HG03066 (cell line): ENCODE data around the gene OR6J1.
"Not testable (repeated sequence)": the region's sequence is repeated elsewhere in the genome, so short reads cannot be mapped to it uniquely, and the experiment has no call there.

Experiments
- ATAC-seq: cut with Tn5 transposase; IDR thresholded peaks from one replicate; pipeline ENCODE4 v1.9.1; 2021; ENCODE audit warnings: low read depth; ENCODE audit not compliant: unreplicated experiment

OR6J1 gene

DNA sequence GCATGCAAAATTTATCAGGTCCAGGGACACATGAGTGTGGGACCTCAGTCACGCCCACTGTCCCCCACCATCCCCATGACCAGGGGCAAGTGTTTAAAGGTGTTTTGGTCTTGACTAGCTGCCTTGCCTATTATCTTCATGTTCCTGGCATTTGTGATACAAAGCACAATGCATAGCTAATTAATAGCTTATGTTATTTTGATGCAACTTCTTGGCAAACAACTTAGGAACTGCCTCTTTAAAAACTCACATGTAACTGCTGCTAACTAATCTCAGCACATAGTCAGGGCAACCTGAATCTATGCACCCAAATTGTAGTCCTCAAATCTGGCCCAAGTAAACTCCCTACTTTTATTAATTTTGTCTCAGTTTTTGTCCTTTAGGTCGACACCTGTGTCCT is 7.4 kb upstream of the OR6J1 start:
- ATAC-seq = no peak

DNA sequence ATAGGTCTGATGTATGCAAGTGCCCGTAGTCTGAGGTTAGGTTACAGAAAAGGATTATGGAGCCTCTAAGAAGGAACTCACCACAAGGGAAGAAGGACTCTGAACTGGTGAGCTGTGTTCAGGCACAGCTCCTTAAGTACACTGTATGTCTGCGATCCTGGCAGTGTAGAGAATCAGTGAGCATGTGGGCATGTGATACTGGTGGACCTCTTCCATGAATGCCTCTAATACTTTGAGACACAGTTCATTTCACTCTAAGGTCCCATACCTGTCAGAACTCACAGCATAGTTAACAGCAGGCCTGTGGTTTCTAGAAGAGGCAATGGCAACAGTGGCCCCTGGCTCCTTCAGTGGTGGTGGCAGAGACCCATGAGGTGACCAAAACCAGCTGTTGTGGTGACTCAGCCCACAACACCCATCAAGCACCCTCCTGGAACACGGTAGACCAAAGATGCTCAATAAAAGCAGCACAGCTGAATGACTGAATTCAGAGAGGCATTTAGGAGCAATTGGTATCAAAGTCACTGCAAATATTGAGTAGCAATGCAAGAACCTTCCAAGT is 6.9 kb upstream of the OR6J1 start:
- ATAC-seq = peak; percentile 73

DNA sequence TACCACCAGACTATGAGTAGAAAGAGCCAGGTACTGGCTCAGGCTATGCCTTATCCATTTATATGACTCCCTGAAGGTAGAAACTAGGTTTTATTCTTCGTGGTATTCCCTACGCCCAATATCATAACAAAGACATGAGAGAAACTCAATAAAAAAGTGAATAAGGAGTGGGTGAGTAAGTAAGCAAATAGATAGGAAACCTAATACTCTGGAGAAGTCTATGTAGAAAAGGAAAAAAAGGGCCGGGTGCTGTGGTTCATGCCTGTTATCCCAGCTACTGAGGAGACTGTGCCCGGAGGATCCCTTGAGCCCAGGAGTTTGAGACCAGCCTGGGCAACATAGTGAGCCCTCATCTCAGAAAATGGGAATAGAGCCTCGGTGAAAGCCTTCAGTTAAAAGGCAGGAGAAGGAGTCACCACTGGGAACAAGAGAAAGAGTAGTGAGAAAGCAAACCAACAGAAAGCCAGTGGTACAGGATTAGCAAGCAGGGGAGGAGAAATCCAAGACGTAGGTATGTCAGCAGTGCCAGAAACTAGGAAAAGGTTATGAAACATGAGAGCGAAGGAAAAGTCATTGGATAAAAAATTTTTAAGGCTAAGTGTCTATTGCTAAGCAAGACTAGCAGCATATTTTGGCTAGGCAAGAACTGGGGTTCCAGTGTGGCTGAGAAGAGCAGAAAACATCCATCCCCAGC is 6.0 kb upstream of the OR6J1 start:
- ATAC-seq = no peak

- ATAC-seq = no peak
Observed at GRCh38 chr14:22648506-22648905, 4.4 kb upstream of the OR6J1 start.

DNA sequence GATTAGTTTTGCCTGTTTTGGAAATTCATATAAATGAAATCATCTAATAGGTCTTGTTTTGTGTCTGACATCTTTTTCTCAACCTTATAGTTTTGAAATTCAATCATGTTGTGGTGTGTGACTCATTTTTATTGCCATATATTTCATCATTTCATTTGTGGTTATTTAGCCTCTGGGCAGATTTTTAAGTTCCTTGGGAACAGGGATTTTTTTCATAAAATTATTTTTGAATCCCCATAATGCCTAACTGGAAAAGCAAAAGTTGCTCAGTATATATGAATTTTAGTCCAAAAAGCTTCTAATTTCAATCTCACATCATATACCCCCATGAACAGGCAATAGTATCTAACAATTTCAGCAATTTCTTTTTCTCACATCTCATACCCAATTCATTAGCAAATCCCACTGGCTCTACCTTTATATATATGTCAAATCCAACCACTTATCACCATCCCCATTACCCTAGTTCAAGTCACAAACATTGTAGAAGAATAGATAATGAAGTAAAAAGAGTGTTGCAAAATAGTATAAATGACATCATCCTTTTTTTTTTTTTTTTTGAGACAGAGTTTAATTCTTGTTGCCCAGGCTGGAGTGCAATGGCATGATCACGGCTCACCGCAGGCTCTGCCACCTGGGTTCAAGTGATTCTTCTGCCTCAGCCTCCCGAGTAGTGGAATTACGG is 2.6 kb upstream of the OR6J1 start:
- no peak for ATAC-seq

GRCh38 chr14:22641846-22642245 is 2.3 kb downstream of the OR6J1 start:
- ATAC-seq = no peak

DNA sequence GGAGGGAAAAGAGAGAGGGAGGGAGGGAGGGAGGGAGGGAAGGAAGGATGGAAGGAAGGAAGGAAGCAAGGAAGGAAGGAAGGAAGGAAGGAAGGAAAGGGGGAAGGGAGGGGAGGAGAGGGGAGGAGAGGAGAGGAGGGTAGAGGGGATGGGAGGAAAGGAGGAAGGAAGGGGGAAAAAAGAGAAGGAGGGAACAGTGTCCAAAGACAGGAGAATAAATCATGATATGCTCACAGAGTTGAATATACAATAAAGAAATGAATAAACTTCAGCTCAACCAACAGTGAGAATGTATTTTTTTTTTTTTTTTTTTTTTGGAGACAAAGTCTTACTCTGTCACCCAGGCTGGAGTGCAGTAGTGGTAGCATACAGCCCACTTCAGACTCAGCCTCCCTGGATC is 4.0 kb downstream of the OR6J1 start:
- ATAC-seq = no peak

GRCh38 chr14:22635980-22636379 is 8.2 kb downstream of the OR6J1 start:
- ATAC-seq = not testable (repeated sequence)

DNA sequence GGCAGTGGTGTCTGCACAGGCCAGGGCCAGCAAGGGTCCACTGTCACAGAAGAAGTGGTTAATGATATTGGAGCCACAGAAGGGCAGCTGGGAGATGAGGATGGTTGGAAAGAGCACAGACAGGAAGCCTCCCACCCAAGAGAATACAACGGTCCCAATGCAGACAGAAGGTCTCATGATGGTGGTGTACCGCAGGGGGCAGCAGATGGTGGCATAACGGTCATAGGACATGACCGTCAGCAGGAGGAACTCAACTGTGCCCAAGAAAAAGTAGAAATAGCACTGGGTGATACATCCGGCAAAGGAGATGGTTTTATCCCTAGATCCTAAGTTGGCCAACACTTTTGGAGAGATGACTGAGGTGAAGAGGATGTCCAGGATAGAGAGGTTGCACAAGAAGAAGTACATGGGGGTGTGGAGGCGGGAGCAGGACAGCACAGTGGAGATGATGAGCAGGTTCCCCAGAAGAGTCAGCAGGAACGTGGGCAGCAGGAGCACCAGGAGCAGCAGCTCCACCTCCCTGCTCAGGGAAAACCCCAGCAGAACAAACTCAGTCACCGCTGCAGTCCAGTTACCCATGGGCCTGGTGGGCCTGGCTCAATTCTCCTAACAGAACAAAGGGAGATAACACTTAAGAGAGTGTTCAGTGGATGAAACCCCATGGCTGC is 9.8 kb downstream of the OR6J1 start:
- ATAC-seq = no peak

DNA sequence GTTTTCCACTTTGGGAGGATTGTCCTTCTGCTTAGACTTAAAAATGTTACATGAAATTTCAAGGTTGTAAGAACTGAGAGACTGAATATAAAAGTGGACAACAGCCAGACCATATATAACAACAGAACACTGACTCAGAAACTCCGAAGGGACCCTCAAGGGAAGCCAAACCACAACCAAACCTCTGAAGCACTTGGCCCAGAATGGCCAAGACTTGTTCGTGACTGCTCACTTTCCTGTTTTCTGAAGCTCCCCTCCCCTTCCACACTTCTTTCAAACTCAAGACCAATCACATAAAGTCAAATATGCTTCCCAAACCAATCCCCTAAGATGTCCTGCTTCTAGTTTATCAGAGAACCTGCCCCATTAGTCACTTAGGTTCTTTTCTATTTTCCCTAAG is 13.7 kb downstream of the OR6J1 start:
- no peak for ATAC-seq

GRCh38 chr14:22630066-22630465 is 14.1 kb downstream of the OR6J1 start:
- no peak for ATAC-seq

GRCh38 chr14:22629361-22629760 is 14.8 kb downstream of the OR6J1 start:
- no peak for ATAC-seq

- no peak for ATAC-seq
Observed at GRCh38 chr14:22627506-22628263, 16.5 kb downstream of the OR6J1 start.

- no peak for ATAC-seq
Observed at GRCh38 chr14:22626590-22626989, 17.6 kb downstream of the OR6J1 start.

- no peak for ATAC-seq
Observed at GRCh38 chr14:22623047-22623446, 21.1 kb downstream of the OR6J1 start.

- no peak for ATAC-seq
Observed at GRCh38 chr14:22622255-22622654, 21.9 kb downstream of the OR6J1 start.

GRCh38 chr14:22615765-22616164 is 28.4 kb downstream of the OR6J1 start:
- not testable (repeated sequence) for ATAC-seq

- no peak for ATAC-seq
Observed at GRCh38 chr14:22614240-22614799, 29.8 kb downstream of the OR6J1 start.

DNA sequence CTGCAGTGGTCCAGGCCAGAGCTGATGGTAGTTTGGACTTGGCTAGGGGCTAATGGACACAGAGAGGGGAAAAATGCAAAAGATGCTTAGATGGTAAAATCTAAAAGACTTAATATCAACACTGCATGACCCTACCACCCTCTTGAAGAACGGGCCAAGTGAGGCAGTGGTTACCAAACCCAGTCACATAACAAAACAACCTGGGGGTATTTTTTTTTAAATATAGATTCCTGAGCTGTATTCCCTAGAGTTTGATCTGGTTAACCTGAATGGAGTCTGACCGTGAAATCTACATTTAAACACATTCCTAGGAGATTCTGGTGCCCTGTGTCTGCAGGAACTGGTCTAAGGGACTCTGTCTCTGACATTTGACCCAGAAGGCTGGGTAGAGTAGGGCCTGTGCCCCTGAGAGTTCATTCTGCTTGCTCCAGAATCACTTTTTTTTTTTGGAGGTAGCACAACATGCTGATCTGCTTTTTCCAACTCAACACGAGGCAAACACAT is 30.4 kb downstream of the OR6J1 start:
- ATAC-seq = no peak

GRCh38 chr14:22613106-22613695 is 31.0 kb downstream of the OR6J1 start:
- no peak for ATAC-seq
